Effector CD8-positive, alpha-beta T cell (primary cell): ENCODE data around the gene JDP2.

Source experiments
- DNase-seq: peaks from one replicate; lab custom pipeline; 2025; lab: John Stamatoyannopoulos, UW

JDP2 gene

GRCh38 chr14:75514673-75515628, 87.1 kb downstream of the JDP2 start:
- DNase-seq = no peak

- no peak for DNase-seq
Measured at GRCh38 chr14:75515629-75515996, 87.8 kb downstream of the JDP2 start.

DNA sequence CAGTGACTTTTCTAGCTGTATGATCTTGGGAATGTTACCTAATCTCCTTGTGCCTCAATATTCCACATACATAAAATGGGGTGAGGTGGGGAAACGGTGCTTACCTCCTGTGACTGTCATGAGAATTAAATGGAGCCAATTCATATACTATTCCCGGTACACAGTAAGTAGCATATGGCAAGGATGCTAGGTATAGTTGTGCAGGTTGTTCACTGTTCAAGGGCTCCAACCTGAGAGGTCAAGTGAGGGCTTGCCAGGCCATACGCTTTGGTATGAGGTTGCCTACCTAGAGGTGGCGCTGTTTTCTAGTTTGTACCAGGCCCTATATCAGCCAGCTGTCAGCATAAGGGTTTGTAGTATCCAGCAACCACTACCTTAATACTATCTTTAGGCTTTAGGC, 90.8 kb downstream of the JDP2 start:
- no peak for DNase-seq

GRCh38 chr14:75519394-75519793, 91.6 kb downstream of the JDP2 start:
- DNase-seq = no peak

DNA sequence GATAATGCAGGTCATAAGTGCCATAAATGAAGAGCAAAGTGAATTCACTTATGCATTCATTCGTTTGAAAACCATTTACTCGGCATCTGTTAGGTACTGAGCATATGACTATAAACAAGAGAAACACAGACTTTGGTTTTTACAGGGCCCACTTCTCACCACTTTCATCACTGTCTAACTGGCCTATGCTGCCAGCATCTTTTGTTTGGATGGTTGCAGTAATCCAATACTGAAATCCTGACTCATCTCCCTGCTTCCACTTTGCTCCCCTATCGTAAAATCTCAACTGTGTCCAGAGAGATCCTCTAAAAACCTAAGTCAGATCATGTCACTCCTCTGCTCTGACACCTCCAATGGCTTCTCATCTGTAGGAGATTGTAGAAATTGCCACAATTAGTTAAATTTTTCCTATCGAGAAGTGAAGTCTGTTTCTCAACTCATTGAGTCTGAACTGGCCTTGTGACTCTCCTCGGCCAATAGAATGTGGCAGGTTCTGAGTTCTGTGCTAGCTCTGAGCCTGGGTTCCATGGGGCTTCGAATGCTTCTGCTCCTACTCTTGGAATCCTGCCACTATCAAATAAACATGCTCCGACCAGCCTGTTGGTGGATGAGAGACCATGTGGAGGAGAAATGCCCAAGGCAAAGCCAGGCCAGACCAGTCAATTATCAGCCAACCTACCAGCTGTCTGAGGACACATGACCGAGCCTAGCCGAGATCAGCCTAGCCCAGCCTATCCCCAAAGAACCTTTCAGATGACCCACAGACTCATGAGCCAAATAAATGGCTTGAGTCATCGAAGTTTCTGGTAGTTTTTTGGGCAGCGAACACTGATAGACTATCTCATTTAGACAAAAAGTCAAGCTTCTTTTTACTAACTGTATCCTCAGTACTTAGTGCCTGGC, 92.3 kb downstream of the JDP2 start:
- no peak for DNase-seq

GRCh38 chr14:75520852-75521251, 93.0 kb downstream of the JDP2 start:
- no peak for DNase-seq

DNA sequence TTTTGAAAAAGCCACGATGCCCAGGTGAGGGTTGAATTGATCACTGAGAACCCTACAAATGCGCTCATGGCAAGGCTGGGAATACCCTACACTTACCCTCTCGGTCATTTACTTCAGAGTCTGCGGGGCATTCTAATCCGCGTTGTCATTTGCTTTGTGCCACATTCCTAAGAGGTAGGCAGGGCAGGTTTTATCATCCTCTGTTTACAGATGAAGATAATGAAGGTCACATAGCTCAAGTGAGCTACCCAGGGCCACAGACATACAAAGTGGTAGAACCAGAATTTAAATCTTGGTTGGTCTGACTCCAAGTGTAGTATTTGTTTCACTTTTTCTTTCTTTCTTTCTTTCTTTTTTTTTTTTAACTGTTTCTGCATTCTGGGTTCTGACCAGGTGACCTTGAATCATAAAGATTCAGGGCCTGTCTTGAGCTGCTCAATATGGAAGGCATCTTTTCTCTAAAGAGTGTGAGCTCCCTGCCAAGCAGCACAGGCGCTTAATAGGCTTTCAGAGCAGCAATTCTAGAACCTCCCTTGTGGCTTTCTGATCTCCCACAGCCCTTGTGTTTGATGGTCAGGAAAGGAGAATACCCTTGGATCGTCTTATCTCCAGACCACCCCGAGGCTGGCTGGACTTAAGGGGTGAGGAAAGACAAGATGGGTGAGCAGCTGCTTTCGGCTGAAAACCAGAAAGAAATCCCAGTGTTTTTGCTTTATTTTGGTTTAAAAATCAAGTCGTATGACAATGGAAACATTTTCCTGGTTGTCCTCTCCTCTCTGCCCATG, 93.8 kb downstream of the JDP2 start:
- DNase-seq = no peak

- DNase-seq = peak; percentile 36
Measured at GRCh38 chr14:75522224-75522982, 94.6 kb downstream of the JDP2 start, which contains the start of gene BATF. TSS of gene BATF (plus strand) at chr14:75522469. CDS start at chr14:75522683, 214 bp downstream.

- DNase-seq = no peak
Measured at GRCh38 chr14:75522983-75523318, 95.1 kb downstream of the JDP2 start.
